GM18508 (cell line): ENCODE data around the gene MYCN.
"Not testable (repeated sequence)": the region's sequence is repeated elsewhere in the genome, so short reads cannot be mapped to it uniquely, and the experiment has no call there.

ENCODE experiments used
- ATAC-seq: cut with Tn5 transposase; IDR thresholded peaks from one replicate; pipeline ENCODE4 v1.9.1; 2021; ENCODE audit warnings: moderate number of reproducible peaks; ENCODE audit not compliant: insufficient read depth, unreplicated experiment

MYCN gene

DNA sequence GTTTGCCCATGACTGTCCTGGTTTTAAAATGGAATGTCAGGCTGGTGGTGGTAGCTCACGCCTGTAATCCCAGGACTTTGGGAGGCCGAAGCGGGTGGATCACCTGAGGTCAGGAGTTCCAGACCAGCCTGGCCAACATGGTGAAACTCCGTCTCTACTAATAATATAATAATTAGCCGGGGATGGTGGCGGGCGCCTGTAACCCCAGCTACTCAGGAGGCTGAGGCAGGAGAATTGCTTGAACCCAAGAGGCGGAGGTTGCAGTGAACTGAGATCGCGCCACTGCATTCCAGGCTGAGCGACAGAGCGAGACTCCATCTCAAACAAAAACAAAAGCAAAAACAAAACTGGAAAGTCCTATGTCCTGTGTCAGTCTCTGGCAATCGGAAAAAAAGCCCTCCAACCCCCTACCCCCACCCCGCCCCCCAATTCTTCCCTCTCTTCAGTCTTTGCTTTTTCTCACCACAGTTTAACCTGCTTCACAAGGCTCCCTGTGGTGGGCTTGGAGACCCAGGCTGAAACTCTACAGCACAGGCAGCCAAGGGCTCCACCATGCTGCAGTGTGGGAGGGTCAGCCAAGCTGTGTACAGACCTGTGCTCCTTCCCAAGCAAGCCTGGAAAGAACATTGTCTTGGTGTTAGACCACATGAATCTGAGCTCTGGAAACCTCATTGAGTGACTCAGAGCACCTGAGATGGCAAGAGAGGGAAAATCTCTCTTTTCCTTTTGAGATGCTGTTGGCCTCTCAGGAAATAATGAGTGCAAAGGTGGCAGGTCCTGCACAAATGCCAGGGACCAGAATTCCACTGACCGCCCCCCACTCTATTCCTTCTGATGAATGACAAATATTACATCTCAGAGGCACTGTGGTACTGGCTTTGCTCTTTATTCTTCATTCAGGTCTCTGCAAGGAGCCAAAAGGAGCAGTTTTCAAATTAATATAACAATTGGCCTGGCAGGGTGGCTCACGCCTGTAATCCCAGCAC, 16.7 kb downstream of the MYCN start:
- ATAC-seq, result no peak

DNA sequence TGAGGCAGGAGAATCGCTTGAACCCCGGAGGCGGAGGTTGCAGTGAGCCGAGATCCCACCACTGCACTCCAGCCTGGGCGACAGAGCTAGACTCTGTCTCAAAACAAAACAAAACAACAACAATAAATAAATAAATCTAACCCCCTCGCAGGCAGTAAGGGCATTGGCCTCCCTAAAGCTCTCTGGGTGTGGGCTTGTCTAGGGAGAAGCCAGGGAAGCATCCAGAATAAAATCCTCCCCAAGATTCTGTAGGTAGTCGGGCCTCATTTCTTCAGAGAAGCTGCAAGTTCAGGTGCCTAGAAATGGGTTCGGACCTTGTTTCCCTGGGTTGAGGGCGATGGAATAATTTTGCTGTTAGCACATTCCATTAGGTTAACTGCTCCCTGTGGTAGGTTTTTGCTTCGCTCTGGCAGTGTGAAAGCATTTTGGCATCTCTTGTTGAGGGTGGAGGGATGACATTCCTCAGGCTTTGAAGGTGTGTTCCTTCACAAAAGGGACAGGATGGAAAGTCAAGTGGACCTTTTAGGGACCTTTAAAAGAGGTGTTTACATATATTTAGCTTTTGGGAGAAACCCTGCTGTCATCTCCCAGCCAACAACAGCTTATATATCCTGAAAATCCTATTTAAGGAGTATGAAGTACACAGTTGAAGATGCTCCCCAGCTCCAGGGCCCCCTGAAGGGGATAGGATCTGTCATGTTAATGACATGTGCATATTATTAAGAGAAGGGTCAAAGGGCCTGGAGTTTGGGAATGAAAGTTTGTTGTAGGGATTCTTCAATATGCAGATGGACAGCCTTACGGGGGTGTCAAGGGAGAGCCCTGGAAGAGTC, 17.7 kb downstream of the MYCN start:
- no peak for ATAC-seq

DNA sequence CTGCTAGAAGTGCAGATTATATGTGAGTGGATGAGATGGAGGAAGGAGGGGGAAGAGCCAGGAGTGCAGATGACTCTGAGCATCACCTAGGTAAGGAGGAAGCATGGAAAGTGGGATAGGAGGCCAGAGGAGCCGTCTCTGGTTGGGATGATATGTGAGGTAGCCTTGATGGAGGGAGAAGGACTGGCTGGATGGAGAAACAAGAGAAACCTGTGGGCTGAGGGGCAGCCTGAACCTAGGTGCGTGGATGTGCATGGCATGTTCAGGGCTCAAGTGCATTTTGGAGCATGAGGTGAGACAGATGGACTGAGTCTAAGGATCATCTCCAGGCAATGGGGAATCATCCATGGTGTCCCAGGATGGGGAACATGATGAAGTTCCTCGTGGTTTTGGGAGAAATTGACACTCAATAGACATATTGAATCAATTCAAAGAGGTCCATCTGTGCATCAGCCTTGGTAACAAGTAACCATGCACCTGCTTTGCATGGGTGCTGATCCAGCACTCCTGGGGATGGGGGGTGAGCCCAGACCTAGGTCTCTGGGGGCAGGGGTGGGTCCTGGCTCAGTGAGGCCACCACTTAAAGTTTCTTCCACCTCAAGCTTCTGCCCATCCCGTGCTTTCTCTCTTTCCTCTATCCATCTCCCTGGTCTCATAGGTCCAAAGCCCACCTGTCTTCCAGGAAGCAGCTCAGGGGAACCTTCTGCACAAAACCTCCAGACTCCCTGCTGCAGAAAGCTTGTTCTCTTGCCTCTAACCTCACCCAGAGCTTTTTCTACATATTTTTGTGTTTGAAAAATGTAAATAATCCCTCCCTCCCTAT, 19.2 kb downstream of the MYCN start:
- ATAC-seq, result no peak

DNA sequence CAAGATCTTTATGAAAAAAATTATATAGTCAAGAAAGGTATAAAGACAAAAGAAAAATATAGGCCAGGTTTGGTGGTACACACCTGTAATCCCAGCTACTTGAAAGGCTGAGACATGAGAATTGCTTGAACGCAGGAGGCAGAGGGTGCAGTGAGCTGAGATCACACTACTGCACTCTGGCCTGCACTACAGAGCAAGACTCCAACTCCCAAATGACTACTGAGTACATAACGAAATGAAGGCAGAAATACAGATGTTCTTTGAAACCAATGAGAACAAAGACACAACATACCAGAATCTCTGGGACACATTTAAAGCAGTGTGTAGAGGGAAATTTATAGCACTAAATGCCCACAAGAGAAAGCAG, 19.8 kb downstream of the MYCN start:
- not testable (repeated sequence) for ATAC-seq

DNA sequence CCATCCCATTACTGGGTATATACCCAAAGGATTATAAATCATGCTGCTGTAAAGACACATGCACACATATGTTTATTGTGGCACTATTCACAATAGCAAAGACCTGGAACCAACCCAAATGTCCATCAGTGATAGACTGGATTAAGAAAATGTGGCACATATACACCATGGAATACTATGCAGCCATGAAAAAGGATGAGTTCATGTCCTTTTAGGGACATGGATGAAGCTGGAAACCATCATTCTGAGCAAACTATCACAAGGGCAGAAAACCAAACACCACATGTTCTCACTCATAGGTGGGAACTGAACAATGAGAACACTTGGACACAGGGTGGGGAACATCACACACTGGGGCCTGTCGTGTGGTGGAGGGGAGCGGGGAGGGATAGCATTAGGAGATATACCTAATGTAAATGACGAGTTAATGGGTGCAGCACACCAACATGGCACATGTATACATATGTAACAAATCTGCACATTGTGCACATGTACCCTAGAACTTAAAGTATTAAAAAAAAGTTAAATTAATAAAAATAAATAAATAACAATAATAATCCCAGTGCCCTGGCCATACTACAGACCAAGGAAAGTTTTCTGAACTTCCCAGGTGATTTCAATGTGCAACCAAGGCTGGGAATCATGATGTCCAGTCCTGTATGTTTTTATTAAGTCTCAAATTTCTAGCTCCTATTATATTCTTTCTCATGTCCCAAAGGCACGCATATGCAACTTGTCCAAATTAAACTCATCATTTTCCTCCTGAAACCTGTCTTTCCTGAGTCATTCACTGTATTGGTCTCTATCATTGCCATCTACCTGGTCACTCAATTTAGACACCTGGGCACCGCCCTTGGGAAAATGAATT, 23.0 kb downstream of the MYCN start:
- ATAC-seq, result not testable (repeated sequence)

DNA sequence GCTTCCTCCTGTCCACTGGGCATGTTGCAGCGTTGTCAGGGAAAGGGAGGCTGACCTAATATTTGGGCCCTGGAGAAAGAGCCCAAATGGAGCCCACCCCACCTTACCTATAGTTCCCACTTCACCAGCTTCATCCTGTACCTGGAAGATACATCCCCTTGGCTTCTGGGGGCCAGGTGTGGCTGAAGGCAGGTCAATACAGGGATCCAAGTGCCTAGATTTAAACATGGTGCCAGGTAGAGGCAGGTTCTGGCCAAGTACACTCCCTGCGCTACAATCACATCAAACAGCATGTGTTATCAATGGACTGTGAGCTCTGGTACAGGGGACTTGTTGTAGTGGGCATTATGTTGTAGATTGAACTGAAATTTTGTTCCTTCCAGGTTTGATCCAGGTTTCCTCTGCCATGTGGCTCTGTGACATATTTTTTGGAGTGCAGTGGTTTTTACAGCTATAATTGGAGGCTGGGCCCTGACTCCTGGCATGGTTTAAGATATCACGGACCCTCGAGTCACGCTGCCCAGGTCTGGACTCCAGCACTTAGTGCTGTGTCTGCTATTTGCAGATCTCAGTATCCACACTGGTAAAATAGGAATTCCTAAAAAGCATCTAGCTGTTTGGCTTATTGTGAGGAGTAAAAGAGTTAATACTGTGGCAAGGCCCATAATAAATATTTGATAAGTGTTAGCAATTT, 23.8 kb downstream of the MYCN start:
- no peak for ATAC-seq

DNA sequence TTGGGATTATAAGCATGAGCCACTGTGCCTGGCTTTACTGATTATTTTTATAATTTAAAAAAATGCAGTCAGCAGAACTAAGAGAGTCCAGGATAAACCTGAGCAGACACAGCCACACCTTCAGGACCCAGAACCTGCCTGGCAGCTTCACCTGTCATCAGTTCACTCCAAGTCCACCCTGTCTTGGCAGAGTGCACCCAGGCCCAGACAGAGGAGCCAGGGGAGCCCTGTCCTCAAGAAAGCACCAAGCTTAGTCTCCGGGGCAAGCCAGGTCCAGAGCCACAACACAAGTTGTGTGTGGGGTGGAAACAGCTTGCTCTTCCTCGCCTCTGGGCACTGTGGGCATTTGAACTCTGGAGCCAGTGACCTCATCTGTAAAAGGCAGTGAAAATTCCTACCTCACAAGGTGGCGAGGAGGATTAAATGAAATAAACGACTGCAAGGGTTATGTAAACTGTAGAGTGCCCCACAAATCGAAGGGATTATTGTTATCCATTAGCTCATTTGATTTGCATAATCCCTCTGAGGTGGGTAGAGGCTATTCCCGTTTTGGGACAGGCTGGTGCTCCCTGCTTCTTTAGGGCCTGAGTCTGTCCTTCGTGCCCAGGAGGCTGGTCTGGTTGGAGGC, 24.7 kb downstream of the MYCN start:
- no peak for ATAC-seq

DNA sequence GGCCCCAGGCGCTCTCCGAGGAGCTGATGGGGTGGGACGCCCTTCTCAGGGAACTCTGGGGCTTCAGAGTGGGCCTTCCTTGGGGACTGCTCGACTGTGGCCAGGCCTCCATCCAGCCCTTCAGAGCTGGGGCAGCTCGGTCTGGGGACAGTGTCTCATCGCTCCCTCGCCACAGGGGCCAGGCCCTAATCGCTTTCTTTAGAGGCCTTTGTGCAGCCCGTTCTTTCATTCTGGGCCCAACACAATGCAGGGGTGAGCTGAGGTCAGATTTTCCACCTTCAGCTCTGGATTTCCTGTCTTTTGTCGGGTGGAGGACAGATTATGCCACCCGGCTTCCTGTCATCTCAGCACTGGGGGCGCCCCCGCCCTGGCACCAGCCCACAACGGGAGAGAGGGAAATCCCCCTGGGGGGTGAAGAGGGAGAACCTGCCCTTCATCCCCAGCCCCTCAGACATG, 25.2 kb downstream of the MYCN start:
- no peak for ATAC-seq

DNA sequence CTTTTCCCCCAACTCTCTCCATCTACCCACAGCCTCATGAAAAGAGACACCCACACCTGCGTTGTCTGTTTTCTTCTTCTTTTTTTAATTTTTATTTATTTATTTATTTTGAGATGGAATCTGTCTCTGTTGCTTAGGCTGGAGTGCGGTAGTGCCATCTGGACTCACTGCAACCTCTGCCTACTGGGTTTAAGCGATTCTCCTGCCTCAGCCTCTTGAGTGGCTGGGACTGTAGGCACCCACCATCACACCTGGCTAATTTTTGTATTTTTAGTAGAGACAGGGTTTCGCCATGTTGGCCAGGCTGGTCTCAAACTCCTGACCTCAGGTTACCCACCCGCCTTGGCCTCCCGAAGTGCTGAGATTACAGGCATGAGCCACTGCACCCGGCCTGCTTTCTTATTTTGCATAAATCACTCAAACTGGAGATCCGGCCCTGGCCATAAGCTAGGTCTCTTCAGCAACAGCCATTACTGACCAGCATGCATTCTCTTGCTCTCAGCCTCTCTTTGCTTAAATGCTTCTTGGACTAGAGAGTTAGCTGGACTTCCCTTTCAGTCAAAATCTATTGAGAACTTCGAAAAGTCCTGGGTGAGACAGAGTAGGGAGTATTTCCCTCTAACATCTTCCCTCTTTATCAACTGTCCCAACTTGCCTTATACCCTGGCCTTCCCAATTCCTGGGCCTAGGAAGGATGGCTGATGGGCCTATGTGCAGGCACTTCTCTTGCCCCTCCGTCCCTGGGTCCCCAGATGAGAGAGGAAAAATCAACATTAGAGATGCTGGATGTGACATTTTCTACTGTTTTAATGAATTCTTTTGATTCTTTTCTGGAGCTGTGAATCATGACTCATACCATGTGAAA, 27.3 kb downstream of the MYCN start:
- ATAC-seq, result no peak

DNA sequence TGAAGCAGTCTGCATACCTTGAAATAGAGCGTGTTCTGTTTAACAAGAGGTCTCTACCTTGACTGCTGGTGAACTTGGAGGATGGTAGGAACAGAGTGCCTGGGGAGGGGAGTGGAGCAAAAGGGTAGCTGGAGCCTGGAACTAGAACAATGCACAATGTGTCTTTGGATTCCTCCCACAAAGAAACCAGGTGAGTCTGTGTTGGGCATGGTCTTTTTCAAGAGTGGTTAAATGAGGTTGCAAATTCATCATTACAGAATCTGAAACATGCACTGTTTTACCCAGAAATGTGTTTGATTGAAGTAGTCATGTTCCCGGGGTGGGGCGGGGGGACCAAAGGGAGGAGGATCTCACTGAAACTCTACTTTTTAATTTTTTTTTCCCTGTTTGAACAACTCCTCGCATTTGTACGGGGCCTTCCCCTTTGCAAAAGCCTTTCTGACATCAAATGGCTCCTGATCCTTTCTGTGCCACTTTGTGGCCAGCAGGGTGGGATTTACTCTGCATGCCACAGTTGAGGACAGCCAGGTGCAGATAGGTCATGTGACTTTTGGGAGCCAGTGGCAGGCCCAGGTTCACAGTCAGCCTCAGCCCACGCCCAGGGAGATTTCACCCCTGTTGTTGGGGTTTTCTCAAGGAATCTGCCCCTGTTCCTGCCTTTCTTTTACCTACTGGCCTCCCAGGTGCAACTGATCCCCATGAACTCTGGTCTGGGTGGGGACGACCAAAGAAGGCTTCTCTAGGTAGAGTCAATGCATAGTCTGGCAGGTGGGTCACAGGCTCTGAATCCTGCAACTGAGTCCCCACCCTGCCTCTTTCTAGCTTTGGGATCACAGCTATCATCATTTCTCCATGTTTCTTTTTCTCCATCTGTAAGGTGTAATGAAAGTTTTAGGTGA, 28.2 kb downstream of the MYCN start:
- no peak for ATAC-seq

DNA sequence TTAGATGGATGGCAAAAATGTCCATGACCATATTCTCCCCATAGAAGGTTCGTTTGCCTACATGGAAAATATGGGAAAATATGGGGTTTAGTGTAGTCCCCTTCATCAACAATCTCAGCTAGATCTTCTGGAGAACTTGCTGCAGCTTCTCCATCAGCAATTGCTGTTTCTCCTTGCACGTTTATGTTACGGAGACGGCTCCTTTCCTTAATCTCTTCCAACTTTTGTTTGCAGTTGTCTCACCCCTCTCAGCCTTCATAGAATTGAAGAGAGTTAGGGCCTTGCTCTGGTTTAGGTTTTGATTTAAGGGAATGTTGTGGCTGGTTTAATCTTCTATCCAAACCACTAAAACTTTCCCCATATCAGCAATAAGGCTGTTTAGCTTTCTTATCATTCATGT, 28.9 kb downstream of the MYCN start:
- no peak for ATAC-seq

DNA sequence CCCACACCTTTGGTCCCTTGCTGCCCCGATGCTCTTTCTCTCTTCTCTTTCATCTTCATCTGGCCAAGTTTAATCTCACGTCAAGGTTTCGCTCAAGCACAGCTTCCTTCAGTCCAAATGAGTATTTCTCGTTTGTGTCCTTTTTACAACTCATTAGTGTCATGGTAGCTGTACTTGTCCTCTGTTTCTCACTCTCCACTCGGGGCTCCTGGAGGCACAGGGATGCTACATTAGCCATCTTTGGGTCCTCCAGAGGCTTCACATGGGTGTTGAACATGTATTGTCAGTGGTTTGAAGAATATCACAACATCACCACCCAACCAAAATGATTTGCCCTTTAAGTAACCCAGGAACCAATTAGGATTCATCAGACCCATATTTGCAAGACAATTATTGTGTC, 30.4 kb downstream of the MYCN start:
- ATAC-seq, result no peak

DNA sequence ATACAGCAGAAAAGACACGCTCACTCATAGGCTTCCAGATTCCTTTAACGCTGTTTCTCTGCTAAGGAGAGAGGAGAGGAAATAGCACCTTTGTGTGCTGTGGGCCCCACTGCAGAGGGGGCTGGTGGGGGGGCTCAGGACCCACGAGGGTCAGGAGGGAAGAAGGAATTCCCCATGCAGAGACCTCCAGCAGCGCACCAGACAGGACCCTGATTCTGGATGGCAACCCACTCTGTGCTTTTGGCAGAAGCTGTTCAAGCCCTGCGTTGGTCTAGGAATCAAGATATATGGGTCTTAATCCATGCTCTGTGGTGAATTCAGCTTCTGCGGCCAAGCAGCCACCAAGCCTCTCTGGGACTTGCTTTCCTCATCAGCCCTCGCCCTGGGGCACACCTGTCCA, 31.0 kb downstream of the MYCN start:
- ATAC-seq, result no peak

DNA sequence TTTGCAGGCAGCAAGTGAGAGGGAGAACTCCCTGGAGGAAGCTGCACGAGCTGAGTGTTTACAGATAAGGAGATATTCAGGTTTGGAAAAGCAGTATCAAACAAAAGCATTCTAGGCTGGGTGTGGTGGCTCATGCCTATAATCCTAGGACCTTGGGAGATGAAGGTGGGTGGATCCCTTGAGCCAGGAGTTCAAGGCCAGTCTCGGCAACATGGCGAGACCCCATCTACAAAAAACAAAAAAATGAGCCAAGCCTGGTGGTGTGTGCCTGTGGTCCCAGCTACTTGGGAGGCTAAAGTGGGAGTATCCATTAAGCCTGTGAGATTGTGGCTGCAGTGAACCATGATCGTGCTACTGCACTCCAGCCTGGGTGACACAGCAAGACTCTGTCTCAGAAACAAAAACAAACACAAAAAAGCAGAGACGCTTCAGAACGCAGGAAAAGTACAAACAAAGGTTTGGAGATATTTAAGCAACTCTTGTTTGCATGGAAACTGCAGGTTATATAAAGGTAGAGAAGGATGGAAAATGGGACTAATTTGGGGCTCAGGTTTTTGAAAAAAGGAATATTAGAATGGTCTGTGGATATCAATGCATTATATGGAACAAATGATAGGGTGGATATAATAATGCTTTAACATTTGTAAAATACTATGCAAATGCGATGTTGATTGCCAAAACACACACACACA, 31.6 kb downstream of the MYCN start:
- no peak for ATAC-seq

DNA sequence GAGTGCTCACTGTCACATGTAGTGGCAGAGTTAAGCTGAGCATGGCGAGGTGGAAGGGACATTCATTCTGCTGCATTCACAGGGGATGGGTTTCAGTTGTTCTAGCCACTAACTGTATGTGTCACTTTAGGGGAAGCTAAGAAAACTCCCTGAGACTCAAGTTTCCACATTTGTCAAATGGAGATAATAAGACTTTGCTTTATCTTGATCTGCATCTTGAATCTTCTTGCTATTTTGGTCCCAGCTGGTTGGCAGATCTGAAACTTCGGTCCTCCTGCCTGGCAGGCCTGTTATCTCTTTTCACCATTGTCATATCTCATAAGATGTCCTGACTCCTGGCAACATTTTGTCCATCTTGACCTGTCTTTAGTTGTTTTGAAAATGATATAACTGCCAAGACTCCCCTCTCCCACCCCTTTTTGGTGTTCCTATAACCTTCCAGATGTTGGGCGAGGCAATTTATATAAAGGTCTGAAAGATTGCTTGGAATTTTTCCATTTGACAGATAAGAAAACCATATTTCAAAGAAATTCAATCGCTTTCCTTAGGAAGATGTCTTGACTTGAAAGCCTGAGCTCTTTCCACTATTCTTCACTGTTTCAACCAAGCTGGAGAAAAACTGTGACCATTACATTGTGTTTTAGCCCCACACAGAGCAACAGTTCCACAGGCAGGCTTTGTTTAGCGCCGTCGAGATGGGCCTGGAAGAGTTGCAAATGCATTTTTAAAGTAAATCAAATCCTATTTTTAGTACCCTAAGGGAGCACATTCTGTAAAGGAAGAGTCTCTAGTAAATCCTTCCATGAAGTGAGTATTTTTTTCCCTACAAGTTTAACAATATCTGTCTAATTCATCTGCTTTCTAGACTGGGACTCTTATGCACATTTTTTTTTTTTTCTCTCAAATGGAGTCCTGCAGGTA, 33.4 kb downstream of the MYCN start:
- no peak for ATAC-seq
